Activated CD4-positive, alpha-beta T cell treated with anti-CD3 and anti-CD28 coated beads, Interleukin-2, amount 10 ng/mL, durations not matched to agents 7 days and 5 days (primary cell): Measurements from ENCODE around the gene PRR23E. TPM values are rescaled to one million over a fixed set of nuclear protein-coding genes. Genes with fewer than 3 reads are reported as not detected.

Source experiments
- CTCF ChIA-PET: fragments of 350-600 bp; sonication (Branson Sonifier 250); formaldehyde crosslinking; loops from one replicate; lab custom pipeline; 2021; ENCODE audit warnings: antibody characterized with exemption; lab: Charles Lee
- POLR2A ChIA-PET: fragments of 350-600 bp; sonication (Branson Sonifier 250); formaldehyde crosslinking; loops from one replicate; lab custom pipeline; 2021; ENCODE audit warnings: antibody characterized with exemption; lab: Charles Lee
- DNase-seq: peaks from one replicate; pipeline ENCODE4 v3.0.0-alpha.2; 2020
- H3K27ac Mint-ChIP-seq: one replicate; pipeline ENCODE4 v1.8.0; 2021; ENCODE audit warnings: mild to moderate bottlenecking, moderate library complexity, mixed read lengths
- H3K27me3 Mint-ChIP-seq: one replicate; pipeline ENCODE4 v1.8.0; 2021; ENCODE audit warnings: mixed read lengths
- H3K36me3 Mint-ChIP-seq: one replicate; pipeline ENCODE4 v1.8.0; 2021; ENCODE audit warnings: low read depth, mixed read lengths
- H3K4me1 Mint-ChIP-seq: one replicate; pipeline ENCODE4 v1.8.0; 2021; ENCODE audit warnings: mixed read lengths
- H3K4me3 Mint-ChIP-seq: one replicate; pipeline ENCODE4 v1.8.0; 2021; ENCODE audit warnings: mild to moderate bottlenecking, moderate library complexity, mixed read lengths
- H3K9me3 Mint-ChIP-seq: one replicate; pipeline ENCODE4 v1.8.0; 2021; ENCODE audit warnings: mixed read lengths
- total RNA-seq, 2 experiments: library from RNA; stranded (reverse); gene quantifications; one replicate each; pipeline ENCODE4 v1.2.3, GENCODE V29; 2021

Gene PRR23E
- total RNA-seq, 2 experiments from 2014 or later, result not detected

GRCh38 chr3:127183931-127184869, 8.7 kb upstream of the PRR23E start:
- Mint-ChIP-seq H3K9me3 (no peaks in the 10 kb centered on the region), H3K27me3 (peaks cover 18% of the 10 kb centered on the region), H3K27ac (no peak overlapping the region), H3K4me1 (no peaks in the 10 kb centered on the region), H3K4me3 (no peak overlapping the region), H3K36me3 (no peaks in the 10 kb centered on the region)
- CTCF ChIA-PET, result no interaction called here
- DNase-seq, result no peak
- POLR2A ChIA-PET, result no interaction called here

DNA sequence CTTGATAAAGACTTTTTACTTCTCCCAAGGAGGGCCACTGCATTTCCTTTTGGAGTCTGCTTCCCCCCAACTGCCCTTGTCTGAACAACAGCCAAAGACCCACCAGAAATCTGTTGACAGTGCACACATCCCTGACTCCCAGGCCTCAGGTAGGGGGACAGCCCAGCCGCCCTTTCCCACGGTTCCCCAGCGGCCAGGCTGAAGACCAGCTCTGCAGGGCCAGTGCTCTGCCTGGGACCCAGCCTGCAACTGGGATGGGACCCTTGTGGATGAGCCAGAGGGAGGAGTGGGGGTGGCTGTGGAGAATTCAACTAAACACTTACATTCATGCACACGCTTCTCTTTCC, 8.1 kb upstream of the PRR23E start:
- Mint-ChIP-seq H3K27ac (no peak overlapping the region), H3K27me3 (peaks cover 17% of the 10 kb centered on the region), H3K36me3 (no peaks in the 10 kb centered on the region), H3K9me3 (no peaks in the 10 kb centered on the region), H3K4me3 (no peak overlapping the region), H3K4me1 (no peaks in the 10 kb centered on the region)
- POLR2A ChIA-PET, result no interaction called here
- CTCF ChIA-PET, result no interaction called here
- DNase-seq, result no peak

DNA sequence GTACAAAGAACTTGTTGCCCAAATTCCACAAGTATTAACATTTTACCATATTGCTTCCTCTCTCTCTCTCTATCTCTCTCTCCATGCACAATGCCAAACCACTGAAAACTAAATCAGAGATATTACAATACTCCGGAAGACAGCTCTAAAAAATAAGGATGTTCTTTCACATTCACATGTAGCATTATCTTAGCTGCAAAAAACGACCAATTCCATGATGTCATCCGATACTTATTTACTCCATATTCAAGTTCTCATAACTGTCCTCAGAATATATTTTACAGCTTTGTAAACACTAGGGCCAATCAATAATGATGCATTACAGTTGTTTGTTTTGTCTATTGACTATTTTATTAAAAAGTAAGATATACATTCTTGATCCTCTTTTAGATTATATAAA, 7.7 kb upstream of the PRR23E start:
- CTCF ChIA-PET, result no interaction called here
- no peaks in the 10 kb centered on the region for H3K36me3 Mint-ChIP-seq
- H3K27ac Mint-ChIP-seq, result no peak overlapping the region
- no peaks in the 10 kb centered on the region for H3K9me3 Mint-ChIP-seq
- H3K27me3 Mint-ChIP-seq, result peaks cover 17% of the 10 kb centered on the region
- no peak for DNase-seq
- no peaks in the 10 kb centered on the region for H3K4me1 Mint-ChIP-seq
- POLR2A ChIA-PET, result no interaction called here
- no peak overlapping the region for H3K4me3 Mint-ChIP-seq

GRCh38 chr3:127185962-127186674, 6.8 kb upstream of the PRR23E start:
- Mint-ChIP-seq H3K27ac (no peak overlapping the region), H3K4me1 (no peaks in the 10 kb centered on the region), H3K4me3 (no peak overlapping the region), H3K36me3 (no peaks in the 10 kb centered on the region), H3K9me3 (no peaks in the 10 kb centered on the region), H3K27me3 (peaks cover 17% of the 10 kb centered on the region)
- CTCF ChIA-PET, result no interaction called here
- no peak for DNase-seq
- POLR2A ChIA-PET, result no interaction called here

- Mint-ChIP-seq H3K36me3 (no peaks in the 10 kb centered on the region), H3K27ac (no peak overlapping the region), H3K27me3 (peaks cover 17% of the 10 kb centered on the region), H3K4me1 (no peaks in the 10 kb centered on the region), H3K9me3 (no peaks in the 10 kb centered on the region), H3K4me3 (no peak overlapping the region)
- ChIA-PET POLR2A (no interaction called here), CTCF (no interaction called here)
- no peak for DNase-seq
Measured at GRCh38 chr3:127187316-127187715, 5.6 kb upstream of the PRR23E start.

- no peak for DNase-seq
- ChIA-PET CTCF (no interaction called here), POLR2A (no interaction called here)
- Mint-ChIP-seq H3K27me3 (peaks cover 8% of the 10 kb centered on the region), H3K9me3 (no peaks in the 10 kb centered on the region), H3K27ac (no peak overlapping the region), H3K36me3 (no peaks in the 10 kb centered on the region), H3K4me3 (no peak overlapping the region), H3K4me1 (no peaks in the 10 kb centered on the region)
Measured at GRCh38 chr3:127193341-127193740, 410 bp downstream of the PRR23E start.

- Mint-ChIP-seq H3K4me1 (no peaks in the 10 kb centered on the region), H3K27ac (no peak overlapping the region), H3K9me3 (no peaks in the 10 kb centered on the region), H3K27me3 (peaks cover 6% of the 10 kb centered on the region), H3K36me3 (no peaks in the 10 kb centered on the region), H3K4me3 (no peak overlapping the region)
- DNase-seq, result no peak
- CTCF ChIA-PET, result no interaction called here
- POLR2A ChIA-PET, result no interaction called here
Measured at GRCh38 chr3:127193775-127194174, 844 bp downstream of the PRR23E start.

DNA sequence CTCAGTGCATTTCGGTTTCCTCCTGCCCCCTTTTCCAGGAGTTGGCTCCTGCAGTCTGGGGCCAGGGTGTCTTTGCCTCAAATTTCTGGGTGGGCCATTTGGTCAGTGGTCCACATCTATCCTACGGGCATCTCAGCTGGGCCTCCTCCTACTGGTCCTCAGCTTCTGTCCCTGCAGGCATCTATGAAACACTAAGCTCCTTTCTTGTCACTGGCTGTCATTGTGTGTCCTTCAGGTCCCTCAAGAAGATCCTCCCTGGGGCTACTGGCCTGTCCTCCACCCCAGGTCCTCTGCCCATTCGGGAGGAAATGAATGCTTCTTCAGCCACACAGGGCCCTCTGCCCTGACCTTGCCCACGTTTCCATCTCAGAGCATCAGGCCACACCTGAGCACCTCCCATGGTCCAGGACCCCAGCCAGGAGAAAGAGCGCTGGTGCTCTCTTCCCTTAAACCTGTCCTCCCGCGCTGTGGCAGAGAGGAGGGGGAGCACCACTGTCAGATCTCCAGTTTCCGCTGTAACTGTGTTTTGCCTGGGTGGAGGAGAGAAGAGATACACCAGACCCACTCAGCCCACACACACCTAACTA, 1.8 kb downstream of the PRR23E start:
- H3K27ac Mint-ChIP-seq, result no peak overlapping the region
- no peak for DNase-seq
- H3K27me3 Mint-ChIP-seq, result peaks cover 2% of the 10 kb centered on the region
- H3K9me3 Mint-ChIP-seq, result no peaks in the 10 kb centered on the region
- no peak overlapping the region for H3K4me3 Mint-ChIP-seq
- H3K4me1 Mint-ChIP-seq, result no peaks in the 10 kb centered on the region
- CTCF ChIA-PET, result no interaction called here
- POLR2A ChIA-PET, result no interaction called here
- H3K36me3 Mint-ChIP-seq, result no peaks in the 10 kb centered on the region

DNA sequence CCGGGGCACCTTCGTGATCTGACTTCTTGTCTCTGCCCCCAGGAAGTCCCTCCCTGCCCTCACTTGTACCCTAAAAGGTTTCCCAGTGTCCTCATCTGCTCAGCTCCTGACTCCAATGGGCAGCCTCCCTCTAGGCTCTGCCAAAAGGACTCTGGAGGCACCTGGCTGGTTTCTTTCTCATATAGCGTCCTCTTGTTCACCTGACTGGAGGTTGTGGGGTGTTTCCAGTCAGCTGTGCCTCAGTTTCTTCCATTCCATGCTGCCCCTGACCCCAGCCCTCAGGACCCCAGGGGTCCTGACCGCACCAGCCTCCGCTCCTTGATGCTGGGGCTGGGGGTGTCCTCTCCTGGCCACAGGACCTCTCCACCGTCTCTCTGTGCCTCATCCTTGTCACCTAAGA, 2.5 kb downstream of the PRR23E start:
- peaks cover 2% of the 10 kb centered on the region for H3K27me3 Mint-ChIP-seq
- CTCF ChIA-PET, result no interaction called here
- DNase-seq, result no peak
- no peaks in the 10 kb centered on the region for H3K36me3 Mint-ChIP-seq
- no peak overlapping the region for H3K4me3 Mint-ChIP-seq
- POLR2A ChIA-PET, result no interaction called here
- no peak overlapping the region for H3K27ac Mint-ChIP-seq
- H3K9me3 Mint-ChIP-seq, result no peaks in the 10 kb centered on the region
- no peaks in the 10 kb centered on the region for H3K4me1 Mint-ChIP-seq

GRCh38 chr3:127196002-127196401, 3.1 kb downstream of the PRR23E start:
- Mint-ChIP-seq H3K36me3 (no peaks in the 10 kb centered on the region), H3K27ac (no peak overlapping the region), H3K4me3 (no peak overlapping the region), H3K9me3 (no peaks in the 10 kb centered on the region), H3K27me3 (peaks cover 2% of the 10 kb centered on the region), H3K4me1 (no peaks in the 10 kb centered on the region)
- DNase-seq, result no peak
- CTCF ChIA-PET, result no interaction called here
- POLR2A ChIA-PET, result no interaction called here

DNA sequence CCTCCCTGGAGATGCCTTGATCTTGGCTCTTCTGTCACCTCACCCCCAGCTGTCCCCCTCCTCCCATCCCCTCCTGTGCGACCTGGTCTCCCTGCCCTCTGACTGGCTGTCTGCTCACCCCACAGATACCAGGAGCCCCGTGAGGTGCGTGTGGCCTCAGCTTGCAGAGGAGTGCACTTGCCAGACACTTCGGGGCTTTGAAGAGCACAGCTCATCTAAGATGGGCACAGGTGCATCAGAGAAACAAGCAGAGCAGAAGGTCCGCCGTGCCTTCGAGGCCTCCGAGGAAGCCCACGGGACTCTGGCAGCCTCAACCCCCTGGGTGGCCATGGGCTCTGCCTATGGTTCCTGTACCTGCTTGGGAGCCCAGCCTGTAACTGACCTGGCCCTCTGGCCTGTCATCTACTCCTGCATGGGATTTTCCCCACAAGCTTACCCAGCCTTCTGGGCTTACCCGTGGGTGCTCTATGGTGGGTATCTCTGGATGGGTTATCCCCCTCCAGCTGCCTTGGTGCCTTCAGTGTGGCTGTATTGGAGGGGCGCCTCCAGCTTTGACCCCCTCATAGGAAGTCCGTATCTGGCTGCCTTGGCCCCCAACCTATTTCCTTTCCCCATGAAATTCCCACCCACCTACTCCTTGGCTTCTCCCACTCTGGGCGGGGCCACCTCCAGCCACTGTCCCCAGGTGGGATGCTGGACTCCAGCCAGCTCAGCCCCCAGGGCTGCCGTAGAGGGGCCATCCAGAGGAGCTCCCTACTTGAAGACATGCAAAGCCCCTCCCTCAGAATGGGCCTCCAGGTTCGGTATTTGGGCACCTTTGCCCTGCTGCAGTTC, 3.8 kb downstream of the PRR23E start:
- no peak for DNase-seq
- ChIA-PET CTCF (no interaction called here), POLR2A (no interaction called here)
- H3K4me3 Mint-ChIP-seq, result no peak overlapping the region
- H3K4me1 Mint-ChIP-seq, result no peaks in the 10 kb centered on the region
- H3K36me3 Mint-ChIP-seq, result no peaks in the 10 kb centered on the region
- peaks cover 3% of the 10 kb centered on the region for H3K27me3 Mint-ChIP-seq
- H3K27ac Mint-ChIP-seq, result no peak overlapping the region
- H3K9me3 Mint-ChIP-seq, result no peaks in the 10 kb centered on the region

DNA sequence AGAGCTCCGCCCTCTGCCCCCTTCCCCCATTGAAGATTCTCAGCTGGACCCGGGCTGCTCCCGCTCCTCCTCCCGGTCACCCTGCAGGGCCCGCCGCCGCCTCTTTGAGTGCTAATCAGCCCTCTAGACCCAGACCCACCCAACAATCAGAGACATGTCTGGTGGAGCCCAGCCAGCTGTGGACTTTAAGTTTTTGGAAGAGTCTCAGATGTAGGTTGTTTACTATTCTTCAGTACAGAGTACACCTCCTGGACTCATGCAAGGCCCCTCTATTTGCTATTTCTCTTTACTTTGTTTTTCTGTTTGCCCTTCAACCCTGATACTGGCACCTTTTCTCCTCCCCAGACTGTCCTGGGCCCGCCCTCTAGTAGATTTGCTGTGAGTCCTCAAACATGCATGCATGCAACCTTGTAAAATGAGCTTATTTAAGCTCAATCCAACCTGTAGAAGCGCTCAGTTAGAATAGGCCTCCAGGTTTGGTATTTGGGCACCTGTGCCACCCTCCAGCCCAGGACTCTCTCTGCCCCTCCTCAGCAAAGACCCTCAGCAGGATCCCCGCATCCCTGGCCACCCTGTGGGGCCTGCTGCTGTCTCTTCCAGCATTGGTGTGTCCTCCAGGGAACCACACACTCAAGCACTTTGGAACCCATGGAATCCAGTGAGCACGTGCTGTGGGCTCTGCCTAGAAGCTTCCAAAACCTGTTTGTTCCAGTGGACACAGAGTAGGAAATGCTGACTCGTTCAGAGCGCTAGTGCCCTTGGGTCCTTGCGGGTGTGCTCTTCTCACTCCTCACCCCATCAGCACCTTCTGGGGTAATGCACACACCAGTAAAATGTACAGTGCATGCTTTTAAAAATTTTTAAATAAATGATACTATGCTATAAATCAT, 4.6 kb downstream of the PRR23E start:
- H3K27me3 Mint-ChIP-seq, result peaks cover 5% of the 10 kb centered on the region
- DNase-seq, result no peak
- H3K36me3 Mint-ChIP-seq, result no peaks in the 10 kb centered on the region
- ChIA-PET CTCF (no interaction called here), POLR2A (no interaction called here)
- no peak overlapping the region for H3K4me3 Mint-ChIP-seq
- H3K9me3 Mint-ChIP-seq, result no peaks in the 10 kb centered on the region
- H3K27ac Mint-ChIP-seq, result no peak overlapping the region
- H3K4me1 Mint-ChIP-seq, result no peaks in the 10 kb centered on the region
